HG02759 (cell line): ENCODE measurements around the gene KCNT2.
"Not testable (repeated sequence)": the region's sequence is repeated elsewhere in the genome, so short reads cannot be mapped to it uniquely, and the experiment has no call there.

ENCODE experiments used
- ATAC-seq: cut with Tn5 transposase; IDR thresholded peaks from one replicate; pipeline ENCODE4 v1.9.1; 2021; ENCODE audit warnings: mild to moderate bottlenecking, moderate library complexity; ENCODE audit not compliant: unreplicated experiment

KCNT2 gene

GRCh38 chr1:196593955-196594354, 14.3 kb downstream of the KCNT2 start:
- no peak for ATAC-seq

- no peak for ATAC-seq
Observed at GRCh38 chr1:196590959-196591358, 17.3 kb downstream of the KCNT2 start.

- ATAC-seq: no peak
Observed at GRCh38 chr1:196590012-196590708, 18.1 kb downstream of the KCNT2 start.

- ATAC-seq: no peak
Observed at GRCh38 chr1:196584696-196585095, 23.5 kb downstream of the KCNT2 start.

DNA sequence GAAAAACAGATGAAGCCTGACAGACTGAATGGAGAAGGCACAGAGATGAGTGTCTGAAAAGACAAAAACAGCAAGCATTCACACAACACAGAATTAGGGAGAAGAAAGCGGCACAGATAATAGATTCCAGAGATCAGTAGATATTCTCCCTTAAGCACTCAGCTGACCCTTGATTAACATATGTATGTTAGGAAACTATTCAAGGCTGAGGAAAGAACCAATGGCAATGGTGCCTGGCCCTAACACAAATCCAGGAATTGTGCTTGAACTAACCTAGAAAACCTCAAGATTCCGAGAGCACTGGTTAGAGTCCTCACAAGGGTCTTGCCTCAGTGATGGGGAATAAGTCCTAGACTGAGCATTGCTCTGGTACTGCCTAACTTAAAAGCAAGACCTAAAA, 30.9 kb downstream of the KCNT2 start:
- no peak for ATAC-seq

GRCh38 chr1:196573226-196573625, 35.0 kb downstream of the KCNT2 start:
- no peak for ATAC-seq

- no peak for ATAC-seq
Observed at GRCh38 chr1:196567238-196567637, 41.0 kb downstream of the KCNT2 start.

DNA sequence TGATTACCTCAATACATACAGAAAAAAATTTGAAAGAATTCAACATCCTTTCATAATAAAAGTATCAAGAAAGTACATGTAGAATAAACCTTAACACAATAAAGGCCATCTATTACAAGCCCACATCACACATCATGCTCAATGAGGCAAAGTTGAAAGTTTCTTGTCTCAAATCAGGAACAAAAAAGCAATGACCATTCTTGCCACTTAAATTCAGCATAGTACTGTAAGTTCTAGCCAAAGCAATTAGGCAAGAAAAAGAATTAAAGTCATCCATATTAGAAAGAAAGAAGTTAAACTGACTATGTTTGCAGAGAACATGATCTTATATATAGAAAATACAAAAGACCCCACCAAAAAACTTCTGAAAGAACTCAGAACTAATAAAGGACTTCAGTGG, 44.5 kb downstream of the KCNT2 start:
- ATAC-seq: no peak

DNA sequence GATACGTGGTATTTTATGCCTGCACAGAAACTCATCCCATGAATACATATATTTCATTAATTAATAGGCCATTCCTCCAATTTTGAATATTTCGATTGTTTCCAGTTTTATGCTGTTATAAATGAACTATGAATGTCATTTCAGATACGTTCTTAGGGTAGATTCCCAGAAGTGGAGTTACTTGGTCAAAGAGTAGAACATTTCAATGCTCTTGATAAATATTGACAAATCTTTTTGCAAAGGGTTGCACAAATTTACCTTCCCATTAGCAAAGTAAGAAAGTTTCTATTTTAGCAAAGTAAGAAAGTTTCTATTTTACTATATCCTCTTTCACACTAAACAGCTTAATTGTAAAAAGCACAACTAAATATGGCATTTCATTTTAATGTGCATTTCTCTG, 48.9 kb downstream of the KCNT2 start:
- no peak for ATAC-seq

- ATAC-seq: peak; percentile 76
Observed at GRCh38 chr1:196558411-196558810, 49.8 kb downstream of the KCNT2 start.

DNA sequence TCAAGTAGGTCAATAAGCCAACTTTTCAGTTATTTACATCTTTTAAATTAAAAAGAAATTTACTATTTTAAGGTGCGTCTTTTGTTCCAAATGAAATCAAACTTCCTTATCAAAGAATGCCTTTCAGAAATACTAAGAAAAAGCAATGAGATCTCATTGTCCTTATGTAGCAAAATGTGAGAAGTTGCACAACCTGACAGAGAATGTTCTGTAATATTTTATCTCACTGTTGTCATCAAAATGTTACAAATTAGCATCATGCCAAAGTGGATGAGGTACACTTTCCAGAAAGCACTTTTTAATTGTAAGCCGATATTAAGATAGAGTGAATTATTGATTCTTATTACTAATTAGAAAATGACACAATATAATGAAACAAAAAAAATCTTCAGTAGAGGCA, 50.4 kb downstream of the KCNT2 start:
- no peak for ATAC-seq

DNA sequence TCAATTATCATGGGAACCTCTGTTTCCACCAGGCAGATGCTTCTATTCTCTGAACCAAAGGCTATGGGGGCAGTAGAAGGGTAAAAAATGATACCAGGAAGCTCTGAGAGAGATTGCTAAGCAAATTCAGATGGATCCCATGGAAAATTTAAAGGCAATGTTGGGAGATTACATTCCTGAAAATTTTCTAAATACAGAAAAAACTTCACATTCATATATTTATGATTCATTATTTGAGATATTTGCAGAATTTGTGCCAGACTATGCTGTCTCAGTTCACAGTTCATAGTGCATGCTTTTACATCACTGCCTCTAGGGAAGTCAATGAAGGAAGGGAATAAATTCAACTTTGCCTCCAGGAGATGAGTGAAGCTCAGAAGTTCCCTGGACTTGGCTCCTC, 57.5 kb downstream of the KCNT2 start:
- no peak for ATAC-seq

DNA sequence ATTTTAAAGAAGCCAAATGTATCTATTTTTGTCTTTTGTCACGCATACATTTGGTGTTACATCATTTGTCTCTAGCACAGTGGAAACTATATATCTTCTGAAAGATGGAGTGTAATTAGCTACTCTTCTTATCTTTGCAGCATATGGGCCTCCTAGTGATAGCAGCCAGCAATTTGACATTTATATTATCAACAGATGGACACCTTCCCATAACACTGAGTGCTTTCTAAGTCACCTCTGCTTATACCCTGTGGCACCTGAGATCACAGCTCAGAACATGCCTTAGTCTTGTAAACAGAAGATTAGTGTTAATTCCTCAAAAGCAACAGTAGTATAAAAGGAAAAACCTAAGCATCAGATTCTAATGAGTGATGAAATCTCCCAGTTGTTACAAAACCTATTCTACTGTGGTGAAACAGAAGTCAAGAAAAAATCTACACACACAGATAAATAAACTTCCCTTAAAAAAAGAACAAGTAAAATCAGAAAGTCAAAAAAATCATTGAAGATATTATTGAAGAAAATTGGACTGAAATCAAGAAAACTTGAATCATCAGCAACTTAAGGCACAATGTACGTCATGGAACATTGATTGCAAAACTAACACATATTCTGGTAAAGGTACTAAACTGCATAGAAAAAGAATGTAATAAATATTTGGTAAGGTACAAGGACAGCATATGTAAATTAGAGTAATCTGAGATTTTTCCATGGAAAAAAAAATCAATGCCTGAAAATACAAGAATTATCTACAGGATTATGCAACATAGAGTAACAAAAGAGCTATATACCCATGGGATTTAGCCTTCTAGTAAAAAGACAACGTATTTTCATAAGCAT, 61.7 kb downstream of the KCNT2 start:
- ATAC-seq: no peak

GRCh38 chr1:196545222-196545621, 63.0 kb downstream of the KCNT2 start:
- no peak for ATAC-seq

DNA sequence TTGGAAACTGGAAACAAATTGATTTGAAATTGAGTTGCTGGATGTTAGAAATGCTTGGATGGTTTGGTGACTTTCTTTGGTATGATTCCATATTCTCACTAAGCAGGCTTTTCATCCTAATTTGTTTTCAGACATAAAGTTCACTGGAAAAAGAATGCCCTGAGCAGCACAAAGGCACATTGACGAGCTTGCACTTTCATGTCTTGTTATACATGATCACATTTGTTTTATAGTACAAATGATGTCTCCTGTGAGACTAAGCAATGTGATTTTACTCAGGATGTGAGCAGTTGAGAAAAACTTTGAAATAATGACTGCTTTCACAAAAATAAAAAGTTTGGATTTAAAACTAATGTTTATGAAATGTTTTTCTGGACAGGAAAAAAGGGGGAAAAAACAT, 63.6 kb downstream of the KCNT2 start:
- ATAC-seq: no peak

DNA sequence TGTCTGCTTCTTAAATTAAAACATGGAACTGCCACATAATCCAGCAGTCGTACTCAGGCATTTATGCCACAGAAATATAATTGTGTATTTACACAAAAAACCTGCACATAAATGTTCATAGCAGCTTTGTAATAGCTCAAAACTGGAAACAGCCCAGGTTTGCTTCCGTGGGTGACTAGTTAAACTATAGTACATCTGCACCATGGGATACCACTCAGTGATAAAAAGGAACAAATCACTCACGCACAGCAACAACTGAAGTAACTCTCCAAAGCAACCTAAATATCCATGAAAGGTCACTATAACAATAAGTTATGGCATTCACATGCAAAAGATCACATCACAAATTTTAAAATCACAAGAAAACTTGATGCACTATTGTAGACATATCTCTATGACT, 64.4 kb downstream of the KCNT2 start:
- no peak for ATAC-seq

DNA sequence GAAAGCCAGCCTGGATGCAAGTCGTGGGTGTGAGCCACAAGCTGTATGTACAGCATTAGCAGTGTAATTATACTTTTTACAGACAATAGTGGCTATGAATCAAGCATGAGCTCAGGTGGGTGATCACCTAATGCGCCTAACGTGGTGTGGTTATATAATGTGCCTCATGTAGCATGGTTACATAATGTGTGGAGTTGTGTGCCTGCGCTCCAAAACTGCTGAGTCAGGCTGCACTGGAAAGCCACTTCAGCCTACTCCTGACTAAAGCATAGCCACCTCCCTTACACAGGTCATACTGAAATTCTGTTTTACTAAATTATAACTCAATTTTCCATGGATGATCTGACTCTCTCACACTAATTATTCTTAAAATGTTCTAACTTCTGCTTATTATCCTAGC, 69.8 kb downstream of the KCNT2 start:
- ATAC-seq: no peak

- no peak for ATAC-seq
Observed at GRCh38 chr1:196535727-196536126, 72.5 kb downstream of the KCNT2 start.

- no peak for ATAC-seq
Observed at GRCh38 chr1:196531737-196532524, 76.3 kb downstream of the KCNT2 start.

DNA sequence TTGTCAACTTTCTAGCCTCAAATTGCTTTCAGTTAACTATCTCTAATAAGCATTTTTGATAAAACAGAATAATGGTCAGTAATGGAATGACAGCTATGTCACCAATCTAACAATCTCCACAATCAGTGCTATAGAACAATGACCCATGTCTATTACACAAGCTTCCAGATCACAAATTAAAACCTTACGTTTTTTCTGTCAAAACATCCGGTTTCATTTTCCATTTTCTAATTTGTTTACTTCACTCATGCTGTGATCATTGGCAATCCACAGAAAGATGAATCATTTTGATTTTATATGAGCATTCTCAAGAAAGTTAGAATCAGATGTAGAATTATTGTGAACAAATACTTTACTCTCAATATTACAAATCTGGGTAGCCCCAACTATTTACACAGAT, 80.3 kb downstream of the KCNT2 start:
- ATAC-seq: no peak

- not testable (repeated sequence) for ATAC-seq
Observed at GRCh38 chr1:196522574-196523345, 85.5 kb downstream of the KCNT2 start.
